Trophoblast cell (in vitro differentiated cells and primary cell): ENCODE results near the gene NCBP2.

Source experiments
- DNase-seq, 2 donors: peaks; one replicate each; pipeline ENCODE4 v3.0.0-alpha.2; 2016
- H2AFZ ChIP-seq: 2 replicates; pipeline ENCODE4 v1.6.1; 2013; ENCODE audit warnings: low read length, moderate library complexity, mild to moderate bottlenecking; ENCODE audit not compliant: insufficient read depth, poor library complexity
- H2AK5ac ChIP-seq: 2 replicates; pipeline ENCODE4 v1.6.1; 2013; ENCODE audit warnings: mild to moderate bottlenecking, low read length
- H2BK120ac ChIP-seq: 2 replicates; pipeline ENCODE4 v1.6.1; 2013; ENCODE audit warnings: low read length, mild to moderate bottlenecking, moderate library complexity; ENCODE audit not compliant: insufficient read depth, poor library complexity
- H2BK12ac ChIP-seq: 2 replicates; pipeline ENCODE4 v1.6.1; 2013; ENCODE audit warnings: mild to moderate bottlenecking, low read length, moderate library complexity
- H2BK5ac ChIP-seq: 2 replicates; pipeline ENCODE4 v1.6.1; 2013; ENCODE audit warnings: low read length, low read depth, moderate library complexity, mild to moderate bottlenecking; ENCODE audit not compliant: poor library complexity
- H3K14ac ChIP-seq: 2 replicates; pipeline ENCODE4 v1.6.1; 2013; ENCODE audit warnings: mild to moderate bottlenecking, low read length
- H3K18ac ChIP-seq: 2 replicates; pipeline ENCODE4 v1.6.1; 2013; ENCODE audit warnings: mild to moderate bottlenecking, low read length
- H3K23ac ChIP-seq: 2 replicates; pipeline ENCODE4 v1.6.1; 2013; ENCODE audit warnings: low read length
- H3K27ac ChIP-seq: 2 replicates; pipeline ENCODE4 v1.5.1; 2013; ENCODE audit warnings: low read depth, mild to moderate bottlenecking, inconsistent platforms, low read length, moderate library complexity
- H3K27me3 ChIP-seq: 2 replicates; pipeline ENCODE4 v1.6.1; 2013; ENCODE audit warnings: inconsistent platforms, mild to moderate bottlenecking, low read length, moderate library complexity; ENCODE audit not compliant: insufficient read depth
- H3K36me3 ChIP-seq, 2 experiments: 1 replicate in 1 of 2; 2 replicates in 1 of 2; pipeline ENCODE4 v1.6.1; 2013; ENCODE audit warnings: low read length in 2 of 2, mild to moderate bottlenecking in 2 of 2, moderate library complexity in 1 of 2; ENCODE audit not compliant: insufficient read depth in 2 of 2, control insufficient read depth in 1 of 2
- H3K4ac ChIP-seq: 2 replicates; pipeline ENCODE4 v1.6.1; 2013; ENCODE audit warnings: low read depth, mild to moderate bottlenecking, low read length, moderate library complexity
- H3K4me1 ChIP-seq, 2 experiments: 1 replicate in 1 of 2; 2 replicates in 1 of 2; pipeline ENCODE4 v1.6.1; 2013; ENCODE audit warnings: low read length in 2 of 2, mild to moderate bottlenecking in 2 of 2, moderate library complexity in 1 of 2; ENCODE audit not compliant: insufficient read depth in 2 of 2, control insufficient read depth in 1 of 2
- H3K4me2 ChIP-seq: 2 replicates; pipeline ENCODE4 v1.6.1; 2013; ENCODE audit warnings: inconsistent platforms, mild to moderate bottlenecking, low read length, moderate library complexity
- H3K4me3 ChIP-seq: 2 replicates; pipeline ENCODE4 v1.5.1; 2013; ENCODE audit warnings: mild to moderate bottlenecking, low read depth, low read length, inconsistent platforms
- H3K79me1 ChIP-seq: one replicate; pipeline ENCODE4 v1.6.1; 2013; ENCODE audit warnings: low read length
- H3K79me2 ChIP-seq: 2 replicates; pipeline ENCODE4 v1.6.1; 2013; ENCODE audit warnings: low read length, mild to moderate bottlenecking; ENCODE audit not compliant: control insufficient read depth, insufficient read depth, poor library complexity
- H3K9ac ChIP-seq: 2 replicates; pipeline ENCODE4 v1.6.1; 2013; ENCODE audit warnings: mild to moderate bottlenecking, low read length
- H3K9me3 ChIP-seq: 2 replicates; pipeline ENCODE4 v1.6.1; 2013; ENCODE audit warnings: low read depth, mild to moderate bottlenecking, control low read depth, inconsistent platforms, low read length; ENCODE audit not compliant: insufficient read depth
- H4K12ac ChIP-seq: 2 replicates; pipeline ENCODE4 v1.6.1; 2013; ENCODE audit warnings: low read depth, mild to moderate bottlenecking, low read length, moderate library complexity
- H4K8ac ChIP-seq: 2 replicates; pipeline ENCODE4 v1.6.1; 2013; ENCODE audit warnings: low read depth, mild to moderate bottlenecking, low read length, moderate library complexity
- H4K91ac ChIP-seq: one replicate; pipeline ENCODE4 v1.6.1; 2013; ENCODE audit warnings: low read depth, mild to moderate bottlenecking, low read length, moderate library complexity
- WGBS: extraction: QIAGEN DNeasy Blood & Tissue Kit; methylation state at CpG from one replicate; pipeline ENCODE4 v1.1.7; 2013; ENCODE audit warnings: missing lambda C conversion rate; ENCODE audit not compliant: insufficient read length, insufficient coverage; ENCODE audit errors: extremely low coverage; 5-methylcytosine and 5-hydroxymethylcytosine counted together

NCBP2 gene

GRCh38 chr3:196951371-196951770, 9.0 kb upstream of the NCBP2 start:
- Histone ChIP-seq H2BK12ac (no peak overlapping the region), H3K23ac (no peak overlapping the region), H4K91ac (no peak overlapping the region), H3K79me1 (no peaks in the 10 kb centered on the region), H3K36me3 (no peaks in the 10 kb centered on the region), H2AK5ac (no peak overlapping the region), H3K9me3 (peaks cover 1% of the 10 kb centered on the region), H3K4me1 (no peaks in the 10 kb centered on the region), H3K4me2 (no peak overlapping the region), H3K4ac (no peak overlapping the region), H3K14ac (no peak overlapping the region), H2AFZ (no peak overlapping the region), H2BK120ac (no peak overlapping the region), H4K12ac (no peak overlapping the region), H4K8ac (no peak overlapping the region), H3K18ac (no peak overlapping the region), H2BK5ac (no peak overlapping the region), H3K4me3 (no peak overlapping the region), H3K27me3 (no peaks in the 10 kb centered on the region), H3K9ac (no peak overlapping the region), H3K79me2 (no peaks in the 10 kb centered on the region), H3K27ac (no peak overlapping the region)
- no CpG with 5 or more reads among the region's 3 CpGs for WGBS
- no peak for DNase-seq

GRCh38 chr3:196949750-196950149, 7.4 kb upstream of the NCBP2 start:
- H3K9me3 ChIP-seq, result peaks cover 1% of the 10 kb centered on the region
- no peak overlapping the region for H2BK12ac ChIP-seq
- no peak overlapping the region for H3K9ac ChIP-seq
- H4K91ac ChIP-seq, result no peak overlapping the region
- WGBS, result no CpG with 5 or more reads among the region's 6 CpGs
- H3K4me2 ChIP-seq, result no peak overlapping the region
- H3K4ac ChIP-seq, result no peak overlapping the region
- H3K27ac ChIP-seq, result no peak overlapping the region
- H2BK120ac ChIP-seq, result no peak overlapping the region
- no peaks in the 10 kb centered on the region for H3K36me3 ChIP-seq
- no peak overlapping the region for H3K4me3 ChIP-seq
- H3K14ac ChIP-seq, result no peak overlapping the region
- H3K79me1 ChIP-seq, result no peaks in the 10 kb centered on the region
- H3K4me1 ChIP-seq, result no peaks in the 10 kb centered on the region
- no peak overlapping the region for H2BK5ac ChIP-seq
- H3K79me2 ChIP-seq, result no peaks in the 10 kb centered on the region
- no peak for DNase-seq
- H4K8ac ChIP-seq, result no peak overlapping the region
- H3K23ac ChIP-seq, result no peak overlapping the region
- no peak overlapping the region for H2AK5ac ChIP-seq
- no peak overlapping the region for H4K12ac ChIP-seq
- H3K27me3 ChIP-seq, result no peaks in the 10 kb centered on the region
- H2AFZ ChIP-seq, result no peak overlapping the region
- H3K18ac ChIP-seq, result no peak overlapping the region

GRCh38 chr3:196949285-196949619, 6.9 kb upstream of the NCBP2 start:
- no peak overlapping the region for H2BK5ac ChIP-seq
- no peak overlapping the region for H3K27ac ChIP-seq
- no peak overlapping the region for H3K23ac ChIP-seq
- no peak overlapping the region for H3K4me2 ChIP-seq
- H3K4me1 ChIP-seq, result no peaks in the 10 kb centered on the region
- no peak for DNase-seq
- no peak overlapping the region for H4K91ac ChIP-seq
- no peaks in the 10 kb centered on the region for H3K79me1 ChIP-seq
- no peak overlapping the region for H4K8ac ChIP-seq
- peaks cover 1% of the 10 kb centered on the region for H3K9me3 ChIP-seq
- no peak overlapping the region for H3K4me3 ChIP-seq
- H4K12ac ChIP-seq, result no peak overlapping the region
- no peak overlapping the region for H2AFZ ChIP-seq
- no peak overlapping the region for H2BK12ac ChIP-seq
- H2AK5ac ChIP-seq, result no peak overlapping the region
- no peak overlapping the region for H3K18ac ChIP-seq
- WGBS, result no CpG with 5 or more reads among the region's 6 CpGs
- H3K9ac ChIP-seq, result no peak overlapping the region
- H3K14ac ChIP-seq, result no peak overlapping the region
- H3K79me2 ChIP-seq, result no peaks in the 10 kb centered on the region
- H3K36me3 ChIP-seq, result no peaks in the 10 kb centered on the region
- no peak overlapping the region for H2BK120ac ChIP-seq
- H3K4ac ChIP-seq, result no peak overlapping the region
- H3K27me3 ChIP-seq, result no peaks in the 10 kb centered on the region

GRCh38 chr3:196948442-196949284, 6.3 kb upstream of the NCBP2 start:
- Histone ChIP-seq H3K79me2 (no peaks in the 10 kb centered on the region), H2AK5ac (no peak overlapping the region), H3K18ac (no peak overlapping the region), H2BK5ac (no peak overlapping the region), H3K4me3 (no peak overlapping the region), H3K9me3 (peaks cover 1% of the 10 kb centered on the region), H3K27ac (no peak overlapping the region), H3K9ac (no peak overlapping the region), H3K27me3 (no peaks in the 10 kb centered on the region), H2BK120ac (no peak overlapping the region), H2AFZ (no peak overlapping the region), H3K23ac (no peak overlapping the region), H3K36me3 (no peaks in the 10 kb centered on the region), H3K14ac (no peak overlapping the region), H4K91ac (no peak overlapping the region), H3K4me2 (no peak overlapping the region), H4K12ac (no peak overlapping the region), H3K4ac (no peak overlapping the region), H2BK12ac (no peak overlapping the region), H3K4me1 (peaks cover 1 to 2% of the 10 kb centered on the region in 2 experiments), H4K8ac (no peak overlapping the region), H3K79me1 (no peaks in the 10 kb centered on the region)
- DNase-seq, result peak in 1 of 2 donors; percentile 12
- no CpG with 5 or more reads among the region's 22 CpGs for WGBS
